Upper lobe of left lung (tissue), 6 donors: ENCODE results near the gene GPC1. TPM values are rescaled to one million over a fixed set of nuclear protein-coding genes. Genes with fewer than 3 reads are reported as not detected.

Source experiments
- ATAC-seq, 2 donors: fragments of 200-7000 bp; cut with Tn5 transposase; one replicate each; pipeline ENCODE4 v1.9.1; 2022; ENCODE audit warnings: mild to moderate bottlenecking in 2 of 2, moderate library complexity in 2 of 2; ENCODE audit not compliant: low FRiP score in 2 of 2
- DNase-seq, 2 donors: peaks; one replicate each; pipeline ENCODE4 v3.0.0-alpha.2; 2019 to 2020
- H3K27ac ChIP-seq, 4 donors: fragments of 200-600 bp; sonication (generic); one replicate each; pipeline ENCODE4 v1.5.1; 2016 to 2019
- H3K27me3 ChIP-seq, 4 donors: fragments of 200-600 bp; sonication (generic); one replicate each; pipeline ENCODE4 v1.5.1; 2017 to 2019
- H3K36me3 ChIP-seq, 4 donors: fragments of 200-600 bp; sonication (generic); one replicate each; pipeline ENCODE4 v1.5.1; 2016 to 2019
- H3K4me1 ChIP-seq, 4 donors: fragments of 200-600 bp; sonication (generic); one replicate each; pipeline ENCODE4 v1.5.1; 2018 to 2019
- H3K4me3 ChIP-seq, 4 donors: fragments of 200-600 bp; sonication (generic); one replicate each; pipeline ENCODE4 v1.5.1; 2017 to 2019; ENCODE audit warnings: mild to moderate bottlenecking in 2 of 4, moderate library complexity in 1 of 4
- H3K9me3 ChIP-seq, 4 donors: fragments of 200-600 bp; sonication (generic); one replicate each; pipeline ENCODE4 v1.5.1; 2018 to 2019
- CTCF ChIP-seq, 6 experiments: fragments of 450-650 bp in 4 of 6; fragments of 200-600 bp in 2 of 6; sonication (generic) in 2 of 6; IDR thresholded peaks; one replicate each; pipeline ENCODE4 v1.5.1; 2016 to 2019; ENCODE audit warnings: antibody characterized with exemption in 6 of 6
- EP300 ChIP-seq, 4 donors: sonication (generic); formaldehyde crosslinking; IDR thresholded peaks; one replicate each; pipeline ENCODE4 v1.5.1; 2017; ENCODE audit warnings: antibody characterized with exemption in 4 of 4, control low read depth in 2 of 4
- POLR2A ChIP-seq, 4 donors: fragments of 450-650 bp; IDR thresholded peaks; one replicate each; pipeline ENCODE4 v1.5.1; 2016 to 2017; ENCODE audit warnings: antibody characterized with exemption in 4 of 4, mild to moderate bottlenecking in 2 of 4
- POLR2AphosphoS5 ChIP-seq, 2 donors: sonication (generic); formaldehyde crosslinking; IDR thresholded peaks; one replicate each; pipeline ENCODE4 v1.5.1; 2017; ENCODE audit warnings: antibody characterized with exemption in 2 of 2
- WGBS, 2 donors: methylation state at CpG; one replicate each; pipeline ENCODE4 v1.1.5; 2017 to 2018; 5-methylcytosine and 5-hydroxymethylcytosine counted together
- total RNA-seq, 6 donors: library from RNA; depleted of rRNA in 4 of 6; stranded (reverse); fragments of >200 nt in 4 of 6; gene quantifications; one replicate each; pipeline versions ENCODE4 v1.1.0 to v1.2.1, GENCODE V29; 2016 to 2021
- donor health status: DM: no; HTN: no; CAD: no; lungs with moderate emphysema.
- donor health status: DM: no; HTN: yes; CAD: no; lungs with severe emphysema.

GPC1 gene
- total RNA-seq, 6 donors from 2014 or later, result 16.8 to 45.5 (median 33.2) TPM

- DNase-seq (no peak), ATAC-seq (no peak)
- H3K27me3 ChIP-seq, result no peaks in the 10 kb centered on the region
- H3K27ac ChIP-seq, result no peak overlapping the region
- 92 to 94% methylated on average over 18 of the region's 18 CpGs for WGBS, 2 donors
- H3K4me3 ChIP-seq, result no peak overlapping the region
- no peaks in the 10 kb centered on the region for H3K9me3 ChIP-seq
- TF ChIP-seq POLR2A (IDR thresholded peaks at IDR 0.05) (no peak), CTCF (IDR thresholded peaks at IDR 0.05) (no peak), POLR2AphosphoS5 (IDR thresholded peaks at IDR 0.05) (no peak), EP300 (IDR thresholded peaks at IDR 0.05) (no peak)
- no peaks in the 10 kb centered on the region for H3K36me3 ChIP-seq
- H3K4me1 ChIP-seq, result no peaks in the 10 kb centered on the region
Observed at GRCh38 chr2:240404174-240404852, 31.1 kb upstream of the GPC1 start.

- 73 to 85% methylated on average over 15 of the region's 15 CpGs for WGBS, 2 donors
- H3K36me3 ChIP-seq, result no peaks in the 10 kb centered on the region
- no peaks in the 10 kb centered on the region for H3K27me3 ChIP-seq
- no peaks in the 10 kb centered on the region for H3K9me3 ChIP-seq
- no peak overlapping the region for H3K4me3 ChIP-seq
- DNase-seq (no peak), ATAC-seq (no peak)
- no peaks in the 10 kb centered on the region for H3K4me1 ChIP-seq
- no peak overlapping the region for H3K27ac ChIP-seq
- TF ChIP-seq POLR2AphosphoS5 (IDR thresholded peaks at IDR 0.05) (no peak), CTCF (IDR thresholded peaks at IDR 0.05) (no peak), POLR2A (IDR thresholded peaks at IDR 0.05) (no peak), EP300 (IDR thresholded peaks at IDR 0.05) (no peak)
Observed at GRCh38 chr2:240405133-240405532, 30.3 kb upstream of the GPC1 start.

GRCh38 chr2:240405684-240406313 is 29.7 kb upstream of the GPC1 start:
- Histone ChIP-seq H3K27me3 (no peaks in the 10 kb centered on the region), H3K9me3 (no peaks in the 10 kb centered on the region), H3K36me3 (no peaks in the 10 kb centered on the region), H3K4me3 (no peak overlapping the region), H3K27ac (no peak overlapping the region), H3K4me1 (no peaks in the 10 kb centered on the region)
- TF ChIP-seq POLR2A (IDR thresholded peaks at IDR 0.05) (no peak), POLR2AphosphoS5 (IDR thresholded peaks at IDR 0.05) (no peak), CTCF (IDR thresholded peaks at IDR 0.05) (no peak), EP300 (IDR thresholded peaks at IDR 0.05) (no peak)
- 85 to 89% methylated on average over 6 to 9 of the region's 9 CpGs for WGBS, 2 donors
- ATAC-seq, result no peak
- peak in 1 of 2 donors; percentile 19 for DNase-seq

DNA sequence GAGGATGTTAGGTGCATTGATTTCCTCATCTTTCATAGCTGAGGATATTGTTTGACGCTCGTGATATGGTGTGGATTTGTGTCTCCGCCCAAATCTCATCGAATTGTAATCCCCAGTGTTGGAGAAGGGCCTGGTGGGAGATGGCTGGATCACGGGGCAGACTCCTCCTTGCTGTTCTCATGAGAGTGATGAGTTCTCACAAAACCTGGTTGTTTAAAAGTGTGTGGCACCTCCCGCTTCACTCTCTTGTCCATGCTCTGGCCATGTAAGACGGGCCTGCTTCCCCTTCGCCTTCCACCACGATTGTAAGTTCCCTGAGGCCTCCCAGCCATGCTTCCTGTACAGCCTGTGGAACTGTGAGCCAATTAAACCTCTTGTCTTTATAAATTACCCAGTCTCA is 28.4 kb upstream of the GPC1 start:
- no peak for ATAC-seq
- Histone ChIP-seq H3K27ac (no peak overlapping the region), H3K4me1 (no peaks in the 10 kb centered on the region), H3K36me3 (no peaks in the 10 kb centered on the region), H3K27me3 (no peaks in the 10 kb centered on the region), H3K9me3 (no peaks in the 10 kb centered on the region), H3K4me3 (no peak overlapping the region)
- DNase-seq, result no peak
- 90 to 92% methylated on average over 9 of the region's 9 CpGs for WGBS, 2 donors
- no peak for TF ChIP-seq POLR2A (IDR thresholded peaks at IDR 0.05)
- no peak for TF ChIP-seq CTCF (IDR thresholded peaks at IDR 0.05)
- no peak for TF ChIP-seq POLR2AphosphoS5 (IDR thresholded peaks at IDR 0.05)
- no peak for TF ChIP-seq EP300 (IDR thresholded peaks at IDR 0.05)

DNA sequence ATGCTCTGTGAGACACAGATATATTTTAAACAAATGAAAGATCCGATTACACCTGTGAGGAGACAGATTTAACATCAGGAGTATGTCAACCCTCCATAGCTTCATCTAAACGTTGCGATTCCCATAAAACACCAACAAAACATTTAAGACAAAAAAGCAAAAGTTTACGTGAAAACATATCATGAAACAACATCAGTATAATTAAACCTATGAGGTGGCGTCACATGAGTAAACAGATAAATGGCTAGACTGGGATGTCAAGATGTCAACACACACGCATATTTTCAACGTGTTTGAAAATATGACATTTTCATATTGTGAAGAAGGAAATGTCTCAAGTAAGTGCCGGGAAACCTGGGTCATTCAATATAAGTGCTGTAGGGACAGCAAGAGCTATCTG is 25.5 kb upstream of the GPC1 start:
- no peaks in the 10 kb centered on the region for H3K9me3 ChIP-seq
- H3K4me1 ChIP-seq, result no peaks in the 10 kb centered on the region
- H3K36me3 ChIP-seq, result no peaks in the 10 kb centered on the region
- 71 to 81% methylated on average over 8 of the region's 8 CpGs for WGBS, 2 donors
- DNase-seq (no peak), ATAC-seq (no peak)
- TF ChIP-seq CTCF (IDR thresholded peaks at IDR 0.05) (no peak), POLR2AphosphoS5 (IDR thresholded peaks at IDR 0.05) (no peak), POLR2A (IDR thresholded peaks at IDR 0.05) (no peak), EP300 (IDR thresholded peaks at IDR 0.05) (no peak)
- no peak overlapping the region for H3K27ac ChIP-seq
- H3K4me3 ChIP-seq, result no peak overlapping the region
- H3K27me3 ChIP-seq, result no peaks in the 10 kb centered on the region
